Globus pallidus (tissue), 1 donor: ENCODE results near the gene FAM107B.
"Not testable (repeated sequence)": the region's sequence is repeated elsewhere in the genome, so short reads cannot be mapped to it uniquely, and the experiment has no call there.

Experiments used
- DNase-seq: peaks from one replicate; pipeline ENCODE4 v3.0.0-alpha.2; 2015; ENCODE audit warnings: low spot score

Gene FAM107B

GRCh38 chr10:14664345-14664744 lies 110.4 kb downstream of the FAM107B start:
- DNase-seq, result no peak

- no peak for DNase-seq
These were observed 112.9 kb downstream of the FAM107B start for GRCh38 chr10:14661818-14662217.

DNA sequence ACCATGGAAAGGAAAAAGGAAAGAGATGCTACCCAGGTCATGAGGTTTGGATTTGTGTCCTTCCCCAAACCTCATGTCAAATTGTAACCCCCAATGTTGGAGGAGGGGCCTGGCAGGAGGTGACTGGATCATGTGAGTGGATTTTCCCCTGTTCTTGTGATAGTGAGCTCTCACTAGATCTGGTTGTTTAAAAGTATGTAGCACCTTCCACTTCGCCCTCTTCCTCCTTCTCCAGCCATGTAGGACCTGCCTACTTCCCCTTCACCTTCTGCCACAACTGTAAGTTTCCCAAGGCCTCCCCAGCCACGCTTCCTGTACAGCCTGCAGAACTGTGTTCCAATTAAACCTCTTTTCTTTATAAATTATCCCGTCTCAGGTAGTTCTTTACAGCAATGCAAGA lies 113.9 kb downstream of the FAM107B start:
- no peak for DNase-seq

- peak; percentile 43 for DNase-seq
These were observed 115.0 kb downstream of the FAM107B start for GRCh38 chr10:14659626-14660196.

DNA sequence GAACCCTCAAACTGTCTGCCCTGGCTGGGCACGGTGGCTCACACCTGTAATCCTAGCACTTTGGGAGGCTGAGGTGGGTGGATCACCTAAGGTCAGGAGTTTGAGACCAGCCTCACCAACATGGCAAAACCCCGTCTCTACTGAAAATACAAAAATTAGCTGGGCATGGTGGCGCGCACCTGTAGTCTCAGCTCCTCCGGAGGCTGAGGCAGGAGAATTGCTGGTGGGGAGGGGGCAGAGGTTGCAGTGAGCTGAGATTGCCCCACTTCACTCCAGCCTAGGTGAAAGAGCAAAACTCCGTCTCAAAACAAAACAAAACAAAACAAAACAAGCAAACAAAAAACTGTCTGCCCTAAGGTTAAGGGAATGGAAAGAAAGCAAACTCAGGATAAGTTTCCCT lies 115.6 kb downstream of the FAM107B start:
- not testable (repeated sequence) for DNase-seq

- DNase-seq, result no peak
These were observed 116.2 kb downstream of the FAM107B start for GRCh38 chr10:14658331-14659127.

- no peak for DNase-seq
These were observed 118.5 kb downstream of the FAM107B start for GRCh38 chr10:14656052-14656730.

GRCh38 chr10:14654821-14655382 lies 119.8 kb downstream of the FAM107B start:
- DNase-seq, result no peak

DNA sequence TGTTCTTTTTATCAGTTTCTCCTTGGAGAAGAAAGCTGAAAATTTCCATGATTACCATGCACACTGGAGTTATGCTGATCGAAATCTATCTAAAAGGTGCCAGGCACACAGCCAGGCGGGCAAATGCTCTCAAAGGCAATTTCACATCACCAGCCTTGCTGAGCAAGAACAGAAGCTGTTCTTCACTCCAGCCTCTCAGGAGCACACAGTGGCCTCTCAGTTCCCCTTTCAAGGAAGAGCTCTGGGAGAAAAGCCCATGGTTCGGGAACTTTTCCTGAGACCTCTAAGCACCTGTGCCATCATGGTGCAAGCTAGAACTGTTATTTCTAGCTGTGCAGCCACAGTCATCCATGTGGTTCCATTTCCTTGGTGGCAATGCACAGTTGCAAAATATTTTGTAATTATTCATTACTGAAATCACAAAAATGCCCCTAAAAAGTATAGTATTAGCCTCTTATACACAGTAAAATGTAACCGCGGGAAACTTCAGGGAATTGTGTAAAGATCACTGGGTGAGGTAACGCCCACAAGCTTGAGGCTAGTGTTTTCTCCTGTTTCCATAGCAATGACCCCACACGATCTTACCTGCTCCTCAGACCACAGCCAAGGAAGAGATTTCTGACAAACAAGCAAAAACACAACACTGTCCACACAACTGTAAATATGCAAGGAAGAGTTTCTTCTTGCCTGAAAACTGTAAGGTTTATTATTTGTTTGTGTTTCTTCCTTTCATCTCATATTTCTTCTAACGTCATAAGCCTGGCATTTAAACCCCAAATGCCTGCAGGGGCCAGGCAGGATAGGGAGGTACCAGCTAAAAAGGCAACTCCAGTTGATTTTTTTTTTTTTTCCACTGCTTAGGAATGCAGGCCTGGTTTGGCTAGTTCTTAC lies 121.2 kb downstream of the FAM107B start:
- peak; percentile 23 for DNase-seq

- no peak for DNase-seq
These were observed 121.9 kb downstream of the FAM107B start for GRCh38 chr10:14652816-14653215.

DNA sequence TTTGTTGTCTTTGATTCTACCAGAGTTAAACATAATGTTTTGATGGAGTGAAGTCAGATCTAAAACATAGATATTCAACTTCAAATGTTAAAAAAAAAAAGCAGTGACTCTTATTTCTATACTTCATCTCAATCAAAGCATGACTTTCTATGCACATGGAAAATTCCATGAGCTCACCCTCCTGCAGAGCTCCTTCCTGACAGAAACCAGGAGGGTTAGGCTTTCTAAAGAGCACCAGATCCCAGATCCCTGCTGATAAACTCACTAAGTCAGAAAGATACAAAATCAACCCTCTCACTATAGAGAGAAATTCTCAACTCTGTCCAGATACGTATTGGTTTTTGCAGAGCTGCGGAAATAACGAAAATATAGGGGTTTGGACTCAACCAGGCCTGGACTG lies 122.6 kb downstream of the FAM107B start:
- no peak for DNase-seq

GRCh38 chr10:14649739-14650138 lies 125.0 kb downstream of the FAM107B start:
- no peak for DNase-seq

GRCh38 chr10:14648946-14649345 lies 125.8 kb downstream of the FAM107B start:
- DNase-seq, result no peak

DNA sequence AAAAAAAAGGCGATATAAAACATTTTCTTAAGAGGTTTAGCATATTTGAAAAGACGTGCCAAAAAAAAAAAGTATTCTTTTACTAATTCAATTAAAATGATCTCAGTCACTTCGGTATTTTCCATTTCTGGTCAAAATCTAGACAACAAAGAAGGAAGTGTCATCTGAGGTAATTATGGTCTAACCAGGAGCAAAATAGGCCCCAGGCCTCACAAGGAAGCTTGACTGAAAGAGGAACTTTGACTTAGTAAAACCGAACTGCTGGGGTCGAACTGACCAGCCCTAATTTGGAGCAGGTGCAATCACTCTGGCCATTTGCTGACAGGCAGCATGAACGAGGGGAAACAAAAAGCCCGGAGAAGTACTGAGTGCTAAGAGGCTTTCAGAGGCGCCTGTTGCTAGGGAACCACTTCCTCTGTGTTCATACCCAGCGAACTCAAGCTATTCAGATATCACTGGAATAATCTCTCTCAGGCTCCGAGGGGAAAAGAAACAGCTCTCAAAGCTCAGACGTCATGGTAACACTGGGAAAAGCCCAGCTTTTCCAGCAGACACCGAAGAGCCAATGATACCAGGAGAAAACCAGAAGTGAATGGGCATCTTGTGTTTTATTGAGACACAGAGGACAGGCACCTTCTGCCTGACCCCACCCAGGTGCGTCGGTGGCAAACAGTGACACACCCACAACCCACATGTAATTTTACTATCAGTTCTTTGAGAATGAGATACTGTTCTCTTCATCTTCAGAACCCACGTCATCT lies 126.5 kb downstream of the FAM107B start:
- peak; percentile 77 for DNase-seq

GRCh38 chr10:14645239-14645960 lies 129.3 kb downstream of the FAM107B start:
- no peak for DNase-seq

GRCh38 chr10:14639637-14640036 lies 135.1 kb downstream of the FAM107B start:
- DNase-seq, result no peak

GRCh38 chr10:14635043-14635710 lies 139.5 kb downstream of the FAM107B start:
- DNase-seq, result no peak

DNA sequence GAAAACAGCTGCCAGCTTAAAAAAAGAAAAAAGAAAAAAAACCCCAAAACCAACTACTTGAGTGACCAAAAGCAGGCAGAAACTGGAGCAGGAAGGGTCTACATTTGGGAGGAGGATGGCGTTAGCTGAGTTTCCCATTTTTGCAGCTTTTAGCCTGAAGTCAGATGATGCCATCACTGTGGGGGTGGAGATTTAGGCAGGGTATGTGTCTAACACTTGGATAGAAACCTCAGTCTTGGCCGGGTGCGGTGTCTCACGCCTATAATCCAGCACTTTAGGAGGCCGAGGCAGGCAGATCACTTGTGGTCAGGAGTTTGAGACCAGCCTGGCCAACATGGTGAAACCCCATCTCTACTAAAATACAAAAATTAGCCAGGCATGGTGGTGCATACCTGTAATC lies 140.1 kb downstream of the FAM107B start:
- DNase-seq, result not testable (repeated sequence)

- no peak for DNase-seq
These were observed 148.8 kb downstream of the FAM107B start for GRCh38 chr10:14625765-14626525.
